ENCODE results near the gene DLAT.
"Not testable (repeated sequence)": the region's sequence is repeated elsewhere in the genome, so short reads cannot be mapped to it uniquely, and the experiment has no call there.

Gene DLAT

DNA sequence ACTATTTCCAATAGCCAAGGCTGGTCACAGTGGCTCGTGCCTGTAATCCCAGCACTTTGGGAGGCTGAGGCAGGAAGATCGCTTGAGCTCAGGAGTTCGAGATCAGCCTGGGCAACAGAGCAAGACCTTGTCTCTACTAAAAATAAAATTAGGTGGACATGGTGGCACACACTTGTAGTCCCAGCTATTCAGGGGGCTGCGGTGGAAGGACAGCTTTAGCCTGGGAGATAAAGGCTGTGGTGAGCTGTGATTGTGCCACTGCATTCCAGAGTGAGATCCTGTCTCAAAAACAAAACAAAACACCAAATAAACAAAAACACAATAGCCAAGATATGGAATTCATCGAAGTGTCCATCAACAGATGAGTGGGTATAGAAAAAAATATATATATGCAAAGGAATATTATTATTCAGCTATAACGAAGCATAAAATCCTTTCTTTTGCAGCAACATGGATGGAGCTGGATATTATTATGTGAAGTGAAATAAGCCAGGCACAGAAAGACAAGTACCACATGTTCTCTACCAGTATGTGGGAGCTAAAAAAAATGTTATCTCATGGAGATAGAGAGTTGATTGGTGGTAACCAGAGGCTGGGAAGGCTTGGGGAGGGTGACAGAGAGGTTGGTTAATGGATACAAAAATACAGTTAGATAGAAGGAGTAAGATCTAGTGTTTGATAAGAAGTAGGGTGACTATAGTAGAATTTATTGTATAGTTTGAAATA is 22.6 kb upstream of the DLAT start:
- H3K4me3 ChIP-seq (ENCODE audit: control insufficient read depth, low read depth, low read length), result no peak overlapping the region
- no peak for DNase-seq (ENCODE audit: low read depth)
- TF ChIP-seq, protein P1, sequence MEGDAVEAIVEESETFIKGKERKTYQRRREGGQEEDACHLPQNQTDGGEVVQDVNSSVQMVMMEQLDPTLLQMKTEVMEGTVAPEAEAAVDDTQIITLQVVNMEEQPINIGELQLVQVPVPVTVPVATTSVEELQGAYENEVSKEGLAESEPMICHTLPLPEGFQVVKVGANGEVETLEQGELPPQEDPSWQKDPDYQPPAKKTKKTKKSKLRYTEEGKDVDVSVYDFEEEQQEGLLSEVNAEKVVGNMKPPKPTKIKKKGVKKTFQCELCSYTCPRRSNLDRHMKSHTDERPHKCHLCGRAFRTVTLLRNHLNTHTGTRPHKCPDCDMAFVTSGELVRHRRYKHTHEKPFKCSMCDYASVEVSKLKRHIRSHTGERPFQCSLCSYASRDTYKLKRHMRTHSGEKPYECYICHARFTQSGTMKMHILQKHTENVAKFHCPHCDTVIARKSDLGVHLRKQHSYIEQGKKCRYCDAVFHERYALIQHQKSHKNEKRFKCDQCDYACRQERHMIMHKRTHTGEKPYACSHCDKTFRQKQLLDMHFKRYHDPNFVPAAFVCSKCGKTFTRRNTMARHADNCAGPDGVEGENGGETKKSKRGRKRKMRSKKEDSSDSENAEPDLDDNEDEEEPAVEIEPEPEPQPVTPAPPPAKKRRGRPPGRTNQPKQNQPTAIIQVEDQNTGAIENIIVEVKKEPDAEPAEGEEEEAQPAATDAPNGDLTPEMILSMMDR (conservative IDR thresholded peaks at IDR 0.05; ENCODE audit: control insufficient read depth, insufficient read depth, low read depth, low read length), result no peak

DNA sequence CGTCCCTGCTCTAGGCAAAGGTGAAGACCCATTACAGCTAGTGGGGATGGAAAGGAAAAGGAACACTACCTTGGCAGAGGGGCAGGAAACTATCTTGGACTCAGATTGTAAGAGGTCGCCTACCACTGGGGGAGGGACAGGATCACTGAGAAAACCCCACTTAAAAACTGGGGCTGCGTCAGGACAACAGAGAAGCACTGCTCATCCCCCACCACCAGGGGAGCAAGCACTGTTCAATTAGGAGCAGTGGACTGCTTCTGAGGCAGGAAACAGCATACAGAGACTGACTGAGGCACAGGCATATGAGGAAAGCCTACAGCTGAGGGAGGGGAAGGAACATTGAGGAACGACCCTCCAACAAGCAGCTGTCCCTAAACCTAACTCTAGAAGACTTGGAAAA is 20.8 kb upstream of the DLAT start:
- TF ChIP-seq, protein P1 (conservative IDR thresholded peaks at IDR 0.05; ENCODE audit: control insufficient read depth, insufficient read depth, low read depth, low read length), result peak; percentile 36
- no peak overlapping the region for H3K4me3 ChIP-seq (ENCODE audit: control insufficient read depth, low read depth, low read length)
- no peak for DNase-seq (ENCODE audit: low read depth)

DNA sequence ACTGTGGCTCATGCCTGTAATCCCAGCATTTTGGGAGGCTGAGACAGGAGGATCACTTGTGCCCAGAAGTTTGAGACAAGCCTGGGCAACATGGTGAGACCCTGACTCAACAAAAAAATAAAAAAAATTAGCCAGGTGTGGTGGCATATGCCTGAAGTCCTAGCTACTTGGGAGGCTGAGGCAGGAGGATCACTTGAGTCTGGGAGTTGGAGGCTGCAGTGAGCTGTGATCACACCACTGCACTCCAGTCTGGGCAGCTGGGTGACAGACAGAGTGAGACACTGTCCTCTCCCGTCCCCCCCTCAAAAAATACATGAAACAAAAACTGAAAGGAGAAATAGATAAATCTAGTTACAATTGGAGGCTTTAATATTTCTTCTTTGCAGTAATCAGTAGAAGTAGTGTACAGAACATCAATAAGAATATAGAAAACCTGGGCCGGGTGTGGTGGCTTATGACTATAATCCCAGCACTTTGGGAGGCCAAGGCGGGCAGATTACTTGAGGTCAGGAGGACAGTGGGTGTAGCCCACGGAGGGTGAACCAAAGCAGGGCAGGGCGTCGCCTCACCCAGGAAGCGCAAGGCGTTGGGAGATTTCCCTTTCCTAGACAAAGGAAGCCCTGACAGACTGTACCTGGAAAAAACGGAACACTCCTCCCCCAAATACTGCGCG is 19.6 kb upstream of the DLAT start:
- no peak for DNase-seq (ENCODE audit: low read depth)
- H3K4me3 ChIP-seq (ENCODE audit: control insufficient read depth, low read depth, low read length), result no peak overlapping the region
- TF ChIP-seq, protein P1 (conservative IDR thresholded peaks at IDR 0.05; ENCODE audit: control insufficient read depth, insufficient read depth, low read depth, low read length), result no peak

DNA sequence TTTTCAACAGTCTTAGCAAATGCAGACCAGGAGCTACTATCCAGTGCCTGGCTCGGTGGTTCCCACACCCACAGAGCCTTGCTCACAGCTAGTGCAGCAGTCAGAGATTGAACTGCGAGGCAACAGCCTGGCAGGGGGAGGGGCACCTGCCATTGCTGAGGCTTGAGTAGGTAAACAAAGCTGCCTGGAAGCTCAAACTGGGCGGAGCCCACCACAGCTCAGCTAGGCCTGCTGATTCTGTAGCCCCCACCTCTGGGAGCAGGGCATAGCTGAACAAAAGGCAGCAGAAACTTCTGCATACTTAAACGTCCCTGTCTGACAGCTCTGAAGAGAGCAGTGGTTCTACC is 19.1 kb upstream of the DLAT start:
- not testable (repeated sequence) for H3K4me3 ChIP-seq (ENCODE audit: control insufficient read depth, low read depth, low read length); DNase-seq (ENCODE audit: low read depth)

DNA sequence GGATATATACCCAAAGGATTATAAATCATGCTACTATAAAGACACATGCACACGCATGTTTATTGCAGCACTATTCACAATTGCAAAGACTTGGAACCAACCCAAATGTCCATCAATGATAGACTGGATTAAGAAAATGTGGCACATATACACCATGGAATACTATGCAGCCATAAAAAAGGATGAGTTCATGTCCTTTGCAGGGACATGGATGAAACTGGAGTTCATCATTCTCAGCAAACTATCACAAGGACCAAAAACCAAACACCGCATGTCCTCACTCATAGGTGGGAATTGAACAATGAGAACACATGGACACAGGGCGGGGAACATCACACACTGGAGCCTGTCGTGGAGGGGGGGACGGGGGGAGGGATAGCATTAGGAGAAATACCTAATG is 13.8 kb upstream of the DLAT start:
- not testable (repeated sequence) for DNase-seq (ENCODE audit: low read depth); H3K4me3 ChIP-seq (ENCODE audit: control insufficient read depth, low read depth, low read length)

DNA sequence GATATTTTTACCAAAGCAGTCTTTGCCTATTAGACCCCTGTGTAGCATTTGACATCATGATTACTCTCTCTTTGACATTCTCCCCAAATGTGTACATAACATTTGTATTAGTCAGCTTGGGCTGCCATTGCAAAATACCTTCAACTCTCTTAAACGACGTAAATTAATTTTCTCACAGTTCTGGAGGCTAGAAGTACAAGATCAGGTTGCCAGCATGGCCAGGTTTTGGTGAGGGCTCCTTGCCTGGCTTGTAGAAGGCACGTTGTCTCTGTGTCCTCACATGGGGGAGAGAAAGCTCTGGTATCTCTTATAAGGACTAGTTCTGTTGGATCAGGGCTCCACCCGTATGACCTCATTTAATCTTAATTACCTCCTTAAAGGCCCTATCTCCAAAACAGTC is 12.3 kb upstream of the DLAT start:
- no peak overlapping the region for H3K4me3 ChIP-seq (ENCODE audit: control insufficient read depth, low read depth, low read length)
- TF ChIP-seq, protein P1 (conservative IDR thresholded peaks at IDR 0.05; ENCODE audit: control insufficient read depth, insufficient read depth, low read depth, low read length), result no peak
- DNase-seq (ENCODE audit: low read depth), result peak; percentile 83

DNA sequence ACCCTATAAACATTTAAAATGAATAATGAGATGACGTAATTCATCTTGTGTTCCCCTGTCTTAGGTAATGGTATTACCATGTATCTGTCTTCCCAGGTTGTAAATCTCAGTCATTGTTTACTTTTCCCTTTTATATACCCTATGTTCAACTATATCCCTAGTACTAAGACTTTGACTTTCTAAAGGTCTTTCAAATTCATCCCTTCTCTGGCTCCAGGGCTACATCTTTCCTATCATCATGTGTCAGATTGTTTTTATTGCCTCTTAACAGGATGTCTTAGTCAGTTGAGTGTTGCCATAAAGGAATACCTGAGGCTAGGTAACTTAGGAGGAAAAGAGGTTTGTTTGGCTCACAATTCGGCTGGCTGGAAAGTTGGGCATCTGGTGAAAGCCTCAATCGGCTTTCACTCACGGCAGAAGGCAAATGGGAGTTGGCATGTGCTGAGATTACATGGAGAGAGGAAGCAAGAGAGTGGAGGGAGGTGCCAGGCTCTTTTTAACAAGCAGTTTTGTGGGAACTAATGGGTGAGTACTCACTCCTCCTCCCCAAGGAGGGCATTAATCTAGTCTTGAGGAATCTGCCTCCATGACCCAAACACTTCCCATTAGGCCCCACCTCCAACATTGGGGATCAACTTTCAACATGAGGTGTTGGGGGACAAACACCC is 11.6 kb upstream of the DLAT start:
- H3K4me3 ChIP-seq (ENCODE audit: control insufficient read depth, low read depth, low read length), result no peak overlapping the region
- TF ChIP-seq, protein P1 (conservative IDR thresholded peaks at IDR 0.05; ENCODE audit: control insufficient read depth, insufficient read depth, low read depth, low read length), result no peak
- DNase-seq (ENCODE audit: low read depth), result no peak
